Measurements from ENCODE around the gene SLC44A5. TPM values are rescaled to one million over a fixed set of nuclear protein-coding genes. Genes with fewer than 3 reads are reported as not detected.

The SLC44A5 gene
- total and polyA plus RNA-seq, 4 donors, result 0.13 to 1.1 (median 0.22) TPM

- no peaks in the 10 kb centered on the region for H3K9me3 ChIP-seq (ENCODE audit: control insufficient read depth in 4 of 4, low read length in 3 of 4)
- 49% methylated on average over 2 of the region's 2 CpGs for WGBS
- no peak overlapping the region for H3K27ac ChIP-seq (ENCODE audit: low read depth in 1 of 2, low read length in 2 of 2)
- DNase-seq (ENCODE audit: low spot score), result no peak
- no peak overlapping the region for H3K4me3 ChIP-seq (ENCODE audit: low read depth in 1 of 3, low read length in 3 of 3)
- H3K27me3 ChIP-seq (ENCODE audit: control insufficient read depth in 4 of 4, insufficient read depth in 4 of 4, low read length in 3 of 4), result no peaks in the 10 kb centered on the region
- H3K4me1 ChIP-seq (ENCODE audit: control insufficient read depth in 4 of 4, insufficient read depth in 4 of 4, low read length in 3 of 4), result no peaks in the 10 kb centered on the region
- TF ChIP-seq JUND (IDR thresholded peaks at IDR 0.05) (no peak), MAX (IDR thresholded peaks at IDR 0.05) (no peak), REST (IDR thresholded peaks at IDR 0.05) (no peak), HNF4A (conservative IDR thresholded peaks at IDR 0.05) (no peak)
- no peaks in the 10 kb centered on the region for H3K36me3 ChIP-seq (ENCODE audit: control insufficient read depth in 4 of 4, insufficient read depth in 3 of 4, low read depth in 1 of 4, low read length in 3 of 4)
- H3K9ac ChIP-seq (ENCODE audit: low read depth in 1 of 2, low read length in 2 of 2), result no peak overlapping the region
Observed at GRCh38 chr1:75602486-75602885, 8.4 kb downstream of the SLC44A5 start.

GRCh38 chr1:75600781-75601180, 10.1 kb downstream of the SLC44A5 start:
- 67% methylated on average over 1 of the region's 1 CpG for WGBS
- no peak for TF ChIP-seq RAD21 (IDR thresholded peaks at IDR 0.05)
- TF ChIP-seq HNF4A (conservative IDR thresholded peaks at IDR 0.05), result no peak
- no peak for TF ChIP-seq MAX (IDR thresholded peaks at IDR 0.05)
- TF ChIP-seq ATF3 (IDR thresholded peaks at IDR 0.05), result no peak
- TF ChIP-seq GABPA (IDR thresholded peaks at IDR 0.05 in 1 of 2, conservative IDR thresholded peaks at IDR 0.05 in 1 of 2), result no peak
- no peak for TF ChIP-seq NR2F2 (IDR thresholded peaks at IDR 0.05)
- no peak for TF ChIP-seq TAF1 (conservative IDR thresholded peaks at IDR 0.05)
- no peak for TF ChIP-seq JUND (IDR thresholded peaks at IDR 0.05)
- no peak for TF ChIP-seq SP1 (IDR thresholded peaks at IDR 0.05)
- TF ChIP-seq EGR1 (IDR thresholded peaks at IDR 0.05; ENCODE audit: low read depth in 2 of 2), result no peak
- no peak for TF ChIP-seq FOXA1 (IDR thresholded peaks at IDR 0.05)
- no peak for TF ChIP-seq ZBTB33 (IDR thresholded peaks at IDR 0.05)
- TF ChIP-seq RXRA (IDR thresholded peaks at IDR 0.05), result no peak
- no peak for TF ChIP-seq CTCF (IDR thresholded peaks at IDR 0.05; ENCODE audit: low read depth, low read length, missing input control)
- TF ChIP-seq FOXA2 (IDR thresholded peaks at IDR 0.05), result no peak
- TF ChIP-seq YY1 (IDR thresholded peaks at IDR 0.05), result no peak

More at GRCh38 chr1:75600781-75601180, 10.1 kb downstream of the SLC44A5 start:
- no peak for DNase-seq (ENCODE audit: low spot score)
- Histone ChIP-seq H3K4me1 (ENCODE audit: control insufficient read depth in 4 of 4, insufficient read depth in 4 of 4, low read length in 3 of 4) (no peaks in the 10 kb centered on the region), H3K9me3 (ENCODE audit: control insufficient read depth in 4 of 4, low read length in 3 of 4) (no peaks in the 10 kb centered on the region), H3K27me3 (ENCODE audit: control insufficient read depth in 4 of 4, insufficient read depth in 4 of 4, low read length in 3 of 4) (no peaks in the 10 kb centered on the region), H3K4me3 (ENCODE audit: low read depth in 1 of 3, low read length in 3 of 3) (no peak overlapping the region), H3K36me3 (ENCODE audit: control insufficient read depth in 4 of 4, insufficient read depth in 3 of 4, low read depth in 1 of 4, low read length in 3 of 4) (no peaks in the 10 kb centered on the region), H3K9ac (ENCODE audit: low read depth in 1 of 2, low read length in 2 of 2) (no peak overlapping the region), H3K27ac (ENCODE audit: low read depth in 1 of 2, low read length in 2 of 2) (no peak overlapping the region)
